ENCODE data around the gene DVL2. TPM values are rescaled to one million over a fixed set of nuclear protein-coding genes. Genes with fewer than 3 reads are reported as not detected.

Gene DVL2
- total RNA-seq, 1 experiment from 2014 or later = 133 TPM

GRCh38 chr17:7179317-7180254, 54.7 kb downstream of the DVL2 start, which contains the start of gene ASGR1:
TSS of gene ASGR1 (minus strand) at chr17:7179370. CDS start at chr17:7178563, 807 bp downstream.
- TF ChIP-seq CTCF (conservative IDR thresholded peaks at IDR 0.05; ENCODE audit: low read depth, low read length) (no peak), EZH2 (IDR thresholded peaks at IDR 0.05; ENCODE audit: borderline replicate concordance, low read depth, low read length, poor library complexity, severe bottlenecking) (no peak)
- ChIA-PET CTCF (no interaction called here), POLR2A (ENCODE audit: low non-redundant PET) (no interaction called here)
- no peak for DNase-seq (ENCODE audit: low spot score)
- intact Hi-C loops (cut with micrococcal nuclease; ENCODE audit: unreplicated experiment) = no loop called here
- no peaks in the 10 kb centered on the region for H3K27me3 ChIP-seq (replicated peaks; ENCODE audit: insufficient read depth, low read depth, low read length, poor library complexity)
- BruUV-seq (replicated peaks) = no TSS peak
- H3K4me3 ChIP-seq (ENCODE audit: low read depth, low read length, poor library complexity, severe bottlenecking) = peak within 1 kb of the TSS; percentile 54
- H3K36me3 ChIP-seq (ENCODE audit: insufficient read depth, low read length, poor library complexity, severe bottlenecking) = no peaks in the 10 kb centered on the region
- H3K9me3 ChIP-seq (ENCODE audit: low read depth, low read length, poor library complexity, severe bottlenecking) = no peaks in the 10 kb centered on the region
- H3K27ac ChIP-seq (ENCODE audit: low read depth, low read length, poor library complexity, severe bottlenecking) = no peak within 1 kb of the TSS
- peaks cover 8% of the 10 kb centered on the region for H3K4me1 ChIP-seq (ENCODE audit: insufficient read depth, low read length, poor library complexity, severe bottlenecking)

- Histone ChIP-seq H3K4me1 (ENCODE audit: insufficient read depth, low read length, poor library complexity, severe bottlenecking) (peaks cover 8% of the 10 kb centered on the region), H3K9me3 (ENCODE audit: low read depth, low read length, poor library complexity, severe bottlenecking) (no peaks in the 10 kb centered on the region), H3K27ac (ENCODE audit: low read depth, low read length, poor library complexity, severe bottlenecking) (no peak overlapping the region), H3K4me3 (ENCODE audit: low read depth, low read length, poor library complexity, severe bottlenecking) (no peak overlapping the region), H3K27me3 (replicated peaks; ENCODE audit: insufficient read depth, low read depth, low read length, poor library complexity) (no peaks in the 10 kb centered on the region), H3K36me3 (ENCODE audit: insufficient read depth, low read length, poor library complexity, severe bottlenecking) (no peaks in the 10 kb centered on the region)
- TF ChIP-seq CTCF (conservative IDR thresholded peaks at IDR 0.05; ENCODE audit: low read depth, low read length) = no peak
- no peak for TF ChIP-seq EZH2 (IDR thresholded peaks at IDR 0.05; ENCODE audit: borderline replicate concordance, low read depth, low read length, poor library complexity, severe bottlenecking)
- no TSS peak for BruUV-seq (replicated peaks)
- ChIA-PET CTCF (no interaction called here), POLR2A (ENCODE audit: low non-redundant PET) (no interaction called here)
- intact Hi-C loops (cut with micrococcal nuclease; ENCODE audit: unreplicated experiment) = no loop called here
- DNase-seq (ENCODE audit: low spot score) = no peak
Measured at GRCh38 chr17:7178973-7179316, 55.4 kb downstream of the DVL2 start.

GRCh38 chr17:7177954-7178477, 56.3 kb downstream of the DVL2 start:
- Histone ChIP-seq H3K4me3 (ENCODE audit: low read depth, low read length, poor library complexity, severe bottlenecking) (peak overlapping the region; percentile 54), H3K27me3 (replicated peaks; ENCODE audit: insufficient read depth, low read depth, low read length, poor library complexity) (no peaks in the 10 kb centered on the region), H3K9me3 (ENCODE audit: low read depth, low read length, poor library complexity, severe bottlenecking) (no peaks in the 10 kb centered on the region), H3K36me3 (ENCODE audit: insufficient read depth, low read length, poor library complexity, severe bottlenecking) (no peaks in the 10 kb centered on the region), H3K27ac (ENCODE audit: low read depth, low read length, poor library complexity, severe bottlenecking) (peak overlapping the region; percentile 63), H3K4me1 (ENCODE audit: insufficient read depth, low read length, poor library complexity, severe bottlenecking) (peaks cover 8% of the 10 kb centered on the region)
- TF ChIP-seq EZH2 (IDR thresholded peaks at IDR 0.05; ENCODE audit: borderline replicate concordance, low read depth, low read length, poor library complexity, severe bottlenecking) (no peak), CTCF (conservative IDR thresholded peaks at IDR 0.05; ENCODE audit: low read depth, low read length) (no peak)
- CTCF ChIA-PET = interaction anchor here (1.2 to 1.9 kb wide), 4 partner anchors 11 to 132 kb away, joined by 3 to 9 read pairs (median 6); no protein-coding TSS in a partner anchor
- BruUV-seq (replicated peaks) = no TSS peak
- peak; percentile 42 for DNase-seq (ENCODE audit: low spot score)
- POLR2A ChIA-PET (ENCODE audit: low non-redundant PET) = no interaction called here
- intact Hi-C loops (cut with micrococcal nuclease; ENCODE audit: unreplicated experiment) = loop anchor here (1.0 kb wide), 1 partner anchor 126 kb away; no protein-coding TSS in a partner anchor
